Suppressor macrophage treated with lipopolysaccharide for 4 hours (primary cell): ENCODE data around the gene GPR148.

Experiments used
- DNase-seq: peaks from one replicate; pipeline ENCODE4 v3.0.0-alpha.2; 2020

The GPR148 gene

DNA sequence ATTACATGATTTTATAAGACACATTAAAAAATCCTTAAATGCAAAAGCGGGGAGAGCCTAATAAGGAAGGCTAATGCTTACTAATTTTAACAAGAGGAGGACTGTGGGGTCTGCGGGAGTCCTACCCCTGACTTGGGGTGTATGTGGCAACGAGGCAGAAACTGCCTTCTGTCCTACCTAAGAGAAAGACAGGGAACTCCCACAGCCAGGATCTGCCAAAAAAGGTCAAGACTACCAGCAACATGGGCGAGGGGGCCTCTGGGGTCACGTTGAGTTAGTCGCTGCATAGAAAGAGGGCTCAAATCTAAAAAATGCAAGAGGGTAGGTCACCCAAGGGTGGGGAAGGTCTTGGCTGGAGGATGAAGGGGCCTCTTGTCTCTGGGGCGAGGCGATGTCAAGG, 25.9 kb downstream of the GPR148 start:
- no peak for DNase-seq

DNA sequence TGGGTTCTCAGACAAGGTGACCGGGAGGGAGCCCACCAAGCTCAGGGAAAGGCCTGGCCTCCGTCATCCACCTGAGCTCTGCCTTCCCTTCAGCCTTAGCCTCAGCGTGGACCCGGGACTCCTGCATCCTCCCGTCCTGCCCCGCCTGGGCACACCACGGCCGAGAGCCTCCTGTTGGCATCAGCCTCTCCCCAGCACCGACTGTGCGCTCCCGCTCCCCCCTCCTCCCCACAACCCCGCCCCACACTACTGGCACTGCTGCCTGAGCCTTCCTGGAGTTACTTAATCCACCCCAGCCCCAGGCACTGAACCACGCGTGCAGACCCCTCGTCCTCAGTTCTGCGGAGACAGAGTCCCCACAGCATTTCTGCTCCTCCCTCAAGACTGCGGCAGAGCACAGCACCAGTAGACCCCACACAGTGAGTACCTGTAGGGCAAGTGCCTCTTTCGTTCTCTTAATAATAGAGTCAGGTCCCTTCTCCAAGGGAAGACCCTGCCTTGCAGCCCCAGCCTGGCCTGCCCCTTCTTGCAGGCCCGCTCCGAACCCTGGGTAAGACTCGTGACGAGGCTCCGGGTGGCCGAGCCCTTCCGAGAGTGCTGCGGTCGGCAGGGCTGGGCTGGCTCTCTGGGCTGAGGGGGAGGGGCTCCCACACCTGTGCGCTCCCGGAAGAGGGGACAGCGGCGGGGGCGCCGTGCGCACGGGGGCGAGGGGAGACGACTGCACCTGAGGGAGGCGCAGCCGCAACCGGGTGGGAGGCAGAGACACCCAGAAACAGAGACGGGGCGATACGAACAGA, 26.6 kb downstream of the GPR148 start, which contains the start of gene AMER3:
Gene AMER3 (plus strand): TSS at position 285 of the 797 bp plus-strand sequence. CDS start 6,533 bp downstream, outside the sequence.
- DNase-seq: no peak

DNA sequence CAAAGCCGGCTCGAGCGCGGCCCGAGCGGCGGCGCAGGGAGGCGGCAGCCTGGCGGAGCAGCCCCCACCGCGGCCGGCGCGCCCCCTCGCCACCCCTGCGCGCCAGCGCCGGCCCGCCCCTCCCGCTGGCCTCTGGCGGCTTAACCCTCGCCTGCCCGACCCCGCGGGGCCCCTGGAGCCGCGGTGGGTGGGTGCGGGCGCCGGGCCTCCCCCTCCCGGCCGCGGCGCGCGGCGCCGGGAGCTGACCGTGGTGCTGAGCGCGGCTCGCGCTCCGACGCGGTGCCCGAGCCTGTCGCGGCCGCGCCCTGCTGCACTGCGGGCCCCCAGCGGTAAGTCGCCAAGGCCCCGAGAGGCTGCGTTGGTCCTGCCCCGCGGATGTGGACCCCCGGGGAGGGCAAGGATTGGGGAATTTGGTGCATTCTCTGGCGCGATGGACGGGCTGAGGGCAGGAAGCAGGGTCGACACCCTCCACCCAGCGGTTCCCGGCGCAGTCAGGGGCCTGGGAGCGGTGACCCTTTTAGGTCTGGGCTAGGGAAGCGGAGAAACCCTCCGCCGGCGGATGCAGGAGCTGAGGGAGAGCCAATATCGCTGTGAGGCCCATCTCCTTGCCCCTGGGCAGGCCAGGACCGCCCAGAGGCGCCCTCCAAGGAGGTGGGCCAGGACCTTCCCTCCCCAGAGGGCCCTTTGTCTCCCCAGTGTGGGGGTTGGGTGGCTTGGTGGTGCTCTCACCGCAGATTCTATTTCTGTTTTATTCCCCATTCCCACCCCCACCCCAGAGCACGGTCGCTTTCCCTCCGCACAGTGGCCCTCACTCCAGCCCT, 27.4 kb downstream of the GPR148 start:
- DNase-seq: no peak

DNA sequence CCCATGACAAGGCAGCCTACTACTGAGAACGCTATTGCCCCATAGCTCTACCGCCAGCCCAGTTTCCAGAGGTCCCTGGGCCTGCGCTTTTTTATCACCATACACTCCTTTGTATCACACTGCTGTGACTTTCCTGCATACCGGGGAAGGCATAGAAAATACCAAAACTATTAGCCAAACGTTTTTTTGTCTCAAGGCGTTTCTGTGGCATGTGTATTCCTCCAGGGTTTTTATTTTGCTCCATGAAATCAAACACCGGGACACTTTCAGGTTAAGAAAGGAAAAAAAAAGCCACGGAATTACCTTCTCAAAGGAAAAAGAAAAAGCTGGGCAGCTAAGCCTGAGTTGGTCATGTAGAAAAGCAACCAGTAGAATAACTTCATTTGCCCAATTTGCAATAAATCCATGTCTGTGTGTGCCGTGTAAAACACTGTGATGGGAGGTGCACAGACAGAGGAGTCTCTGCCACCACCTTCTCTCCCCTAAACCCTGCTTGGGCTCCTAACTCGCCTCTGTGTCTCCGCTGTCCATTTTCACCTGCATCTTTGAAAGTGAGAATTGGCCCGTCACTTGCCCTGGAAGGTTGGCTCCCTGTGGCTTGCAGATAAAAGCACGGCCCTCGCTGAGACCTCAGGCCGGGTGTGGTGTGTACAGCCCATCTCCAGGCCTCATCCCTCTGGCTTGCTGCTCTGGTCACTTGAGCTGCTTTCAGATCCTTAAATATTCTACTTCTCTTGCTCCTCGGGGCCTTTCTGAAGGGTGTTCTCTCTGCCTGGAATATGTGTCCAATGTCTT, 28.2 kb downstream of the GPR148 start:
- DNase-seq: no peak

DNA sequence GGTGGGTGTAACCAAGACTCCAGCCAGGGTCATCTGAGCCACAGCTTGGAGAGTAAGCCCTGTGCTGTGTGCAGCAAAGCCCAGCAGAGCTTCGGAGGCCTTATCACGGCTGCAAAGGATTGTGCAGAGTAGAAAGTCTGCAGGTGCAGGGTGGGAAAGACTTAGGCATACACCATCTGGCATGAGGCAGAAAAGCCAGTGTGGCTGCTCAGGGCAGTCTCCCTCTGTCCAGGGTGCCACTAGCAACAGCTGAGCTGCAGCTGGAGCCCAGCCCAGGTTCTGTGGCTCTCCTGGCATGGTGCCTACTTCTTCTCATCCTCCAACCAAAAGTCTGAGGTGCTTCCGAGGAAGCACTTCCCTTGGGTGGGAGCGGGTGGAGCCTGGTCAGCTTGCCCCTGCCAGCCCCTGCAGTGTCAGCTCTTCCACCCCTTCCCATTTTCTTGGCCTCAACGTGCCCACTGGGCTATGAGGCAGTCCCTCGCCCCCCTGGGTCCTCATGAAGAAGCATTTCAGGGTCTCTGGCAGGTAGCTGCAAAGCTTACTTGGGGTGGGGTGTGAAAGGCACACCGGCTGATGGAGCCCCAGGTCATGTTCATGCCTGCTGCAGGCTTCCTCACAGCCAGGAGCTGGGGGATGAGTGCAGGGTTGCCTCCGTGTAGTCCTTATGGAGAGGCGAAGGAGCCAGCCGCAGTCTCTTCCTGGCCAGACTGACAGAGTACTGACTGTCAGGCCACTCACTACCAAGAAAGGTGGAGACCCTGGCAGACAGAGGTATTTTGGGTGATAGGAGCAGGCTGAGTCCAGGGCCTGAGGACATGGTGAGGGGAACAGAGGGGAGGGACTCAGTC, 31.3 kb downstream of the GPR148 start:
- no peak for DNase-seq

DNA sequence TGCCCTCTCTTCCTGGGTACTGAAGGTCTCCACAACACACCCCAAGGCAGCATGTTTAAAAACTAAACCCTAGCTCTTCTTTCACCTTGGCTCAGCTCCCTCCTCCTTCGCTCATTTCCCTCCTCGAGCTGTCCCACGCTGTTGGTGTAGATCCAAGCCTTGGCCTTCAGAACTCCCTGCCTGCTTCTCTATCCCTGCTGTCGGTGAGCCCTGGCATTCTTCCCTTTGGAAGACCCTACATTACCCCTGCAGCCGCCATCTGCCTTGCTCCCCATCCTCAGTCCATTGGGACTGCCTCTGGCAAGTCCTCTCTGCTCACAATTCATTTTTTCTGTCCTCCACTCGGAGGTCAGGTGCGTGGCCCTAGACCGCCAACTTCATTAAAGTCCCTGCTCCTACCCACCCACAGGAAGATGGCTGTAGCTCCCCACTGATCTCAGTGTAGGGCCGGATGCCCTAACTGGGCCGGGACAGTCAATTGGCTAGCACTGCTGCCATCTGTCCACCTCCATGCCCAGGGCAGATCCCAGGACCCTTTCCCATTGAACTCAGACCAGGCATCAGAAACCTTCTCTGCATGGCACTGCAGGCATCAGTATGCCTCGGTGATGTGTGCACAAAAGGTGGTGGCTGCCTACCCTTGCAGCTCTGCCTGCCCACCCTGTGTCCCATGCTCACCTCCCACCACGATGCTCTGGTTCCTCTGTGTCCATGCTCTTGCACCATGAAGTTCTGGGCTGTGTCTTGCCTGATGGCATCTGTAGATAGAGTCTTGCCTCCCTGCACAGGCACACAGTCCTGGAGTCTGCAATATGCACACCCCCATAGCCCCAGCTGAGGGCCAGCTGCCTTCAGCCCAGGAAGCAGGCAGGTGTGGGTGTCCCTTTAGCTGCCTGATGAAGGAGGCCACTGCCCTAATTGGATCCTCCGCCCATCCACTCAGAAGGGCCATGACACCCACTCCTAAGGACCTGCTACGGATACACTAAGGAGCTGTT, 32.2 kb downstream of the GPR148 start:
- no peak for DNase-seq

DNA sequence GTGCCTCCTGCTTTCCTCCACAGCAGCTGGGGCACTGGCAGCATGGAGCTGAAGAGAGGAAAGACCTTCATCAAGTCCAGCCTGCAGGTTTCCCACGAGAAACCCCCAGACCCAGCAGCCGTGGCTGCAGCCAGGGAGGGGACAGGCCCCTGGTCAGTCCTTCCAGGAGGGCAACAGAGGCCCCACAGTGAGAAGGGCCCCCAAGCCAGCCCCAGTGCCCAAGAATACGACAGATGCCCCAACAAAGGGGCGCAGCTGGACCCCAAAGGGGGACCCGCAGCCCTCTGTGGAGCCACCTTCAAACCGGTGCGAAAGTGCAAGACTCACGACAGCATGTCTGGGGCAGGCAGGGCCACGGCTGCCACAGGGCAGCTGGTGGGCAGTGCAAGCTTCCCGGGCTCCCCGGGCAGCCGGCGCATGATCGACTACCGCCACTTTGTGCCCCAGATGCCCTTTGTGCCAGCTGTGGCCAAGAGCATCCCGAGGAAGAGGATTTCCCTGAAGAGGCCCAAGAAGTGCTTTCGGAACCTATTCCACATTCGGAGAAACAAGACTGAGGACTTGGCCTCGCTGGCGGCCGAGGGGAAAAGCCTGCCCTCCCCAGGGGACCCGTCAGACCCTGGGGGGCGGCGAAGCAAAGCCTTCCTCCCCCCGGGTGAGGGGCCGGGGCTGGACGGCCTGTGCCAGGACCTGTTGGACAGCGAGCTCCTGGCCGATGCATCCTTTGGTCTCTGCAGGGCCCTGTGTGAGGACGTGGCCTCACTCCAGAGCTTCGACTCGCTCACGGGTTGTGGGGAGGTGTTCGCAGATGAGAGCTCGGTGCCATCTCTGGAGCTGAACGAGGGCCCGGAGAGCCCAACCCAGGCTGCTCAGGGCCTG, 33.4 kb downstream of the GPR148 start:
- DNase-seq: no peak

DNA sequence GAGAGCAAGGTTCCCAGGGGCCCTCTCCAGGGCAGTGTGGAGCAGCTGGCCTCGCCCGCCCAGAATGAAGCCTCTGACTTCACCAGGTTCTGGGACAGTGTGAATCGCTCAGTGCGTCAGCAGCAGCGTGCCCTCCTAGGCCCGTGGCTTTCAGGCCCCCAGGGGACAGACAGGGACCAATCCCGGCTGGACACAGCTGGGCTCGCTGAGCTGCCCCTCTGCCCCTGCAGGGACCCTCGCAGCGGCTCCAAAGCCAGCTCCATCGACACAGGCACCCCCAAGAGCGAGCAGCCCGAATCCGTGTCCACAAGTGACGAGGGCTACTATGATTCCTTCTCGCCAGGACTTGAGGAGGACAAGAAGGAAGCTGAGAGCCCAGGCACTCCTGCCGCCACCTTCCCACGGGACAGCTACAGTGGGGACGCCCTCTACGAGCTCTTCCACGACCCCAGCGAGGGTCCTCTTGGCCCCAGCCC, 34.1 kb downstream of the GPR148 start:
- DNase-seq: no peak

DNA sequence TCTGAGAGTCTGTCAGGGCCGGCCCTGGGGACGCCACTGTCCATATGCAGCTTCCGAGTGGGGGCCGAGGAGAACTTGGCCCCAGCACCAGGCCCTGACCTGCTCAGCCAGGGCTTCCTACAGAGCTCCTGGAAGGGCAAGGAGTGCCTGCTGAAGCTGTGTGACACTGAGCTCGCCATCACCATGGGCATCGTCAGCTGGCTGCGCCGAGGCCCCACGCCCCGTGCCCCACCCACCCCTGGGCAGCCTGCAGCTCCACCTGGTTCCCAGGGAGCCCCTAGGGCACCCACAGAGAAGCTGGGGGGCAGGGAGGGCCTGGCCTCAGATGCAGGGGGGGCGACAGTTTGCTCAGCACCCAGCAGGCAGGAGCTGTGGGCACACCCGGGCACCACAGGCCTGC, 34.5 kb downstream of the GPR148 start:
- no peak for DNase-seq

DNA sequence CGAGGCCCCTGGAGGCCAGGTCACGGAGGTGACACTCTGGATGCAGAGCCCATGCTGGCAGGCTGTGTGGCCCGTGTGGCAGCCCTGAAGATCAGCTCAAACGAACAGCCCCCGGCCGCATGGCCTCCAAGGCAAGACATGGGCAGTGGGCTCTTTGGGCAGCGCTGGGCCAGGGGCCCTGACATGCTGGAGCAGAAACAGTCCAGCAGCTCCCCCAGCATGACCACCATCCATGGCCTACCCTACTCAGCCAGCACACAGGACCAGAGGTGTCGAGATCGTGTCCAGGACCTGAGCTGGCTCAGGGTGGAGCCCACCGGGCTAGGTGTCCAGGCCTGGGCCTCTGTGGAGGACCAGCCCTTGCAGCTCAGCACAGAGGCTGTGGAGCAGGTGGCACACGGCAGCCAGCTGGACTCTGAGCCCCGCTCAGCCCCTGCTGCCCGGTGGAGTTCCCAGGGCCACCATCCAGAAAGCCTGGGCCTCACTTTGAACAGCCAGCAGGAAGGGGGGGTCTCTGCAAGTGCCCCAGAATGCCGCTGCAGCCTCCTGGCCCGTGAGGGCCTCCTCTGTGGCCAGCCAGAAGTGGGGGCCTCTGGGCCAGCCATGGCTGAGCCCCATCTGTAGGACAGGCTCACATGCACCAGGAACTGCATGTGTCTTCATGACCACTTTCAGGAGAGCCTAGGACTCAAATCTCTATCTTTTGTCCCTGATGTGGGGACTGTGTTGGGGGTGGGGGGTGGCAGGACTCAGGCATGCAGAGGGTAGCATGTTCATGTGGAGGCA, 35.4 kb downstream of the GPR148 start:
- no peak for DNase-seq

DNA sequence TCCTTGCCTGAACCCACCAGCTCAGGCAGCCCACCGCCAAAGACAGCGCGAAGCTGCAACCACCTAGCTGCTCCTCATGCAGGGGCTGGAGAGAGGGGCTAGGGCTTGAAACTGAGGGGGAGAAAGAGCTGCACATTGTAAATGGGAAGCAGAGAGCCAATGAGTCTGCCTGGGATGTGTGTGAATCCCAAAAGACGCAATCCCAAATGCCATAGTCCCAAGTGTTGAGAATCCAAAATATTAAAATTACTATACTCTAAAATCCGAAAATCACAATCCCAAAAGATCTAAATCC, 35.9 kb downstream of the GPR148 start:
- no peak for DNase-seq

DNA sequence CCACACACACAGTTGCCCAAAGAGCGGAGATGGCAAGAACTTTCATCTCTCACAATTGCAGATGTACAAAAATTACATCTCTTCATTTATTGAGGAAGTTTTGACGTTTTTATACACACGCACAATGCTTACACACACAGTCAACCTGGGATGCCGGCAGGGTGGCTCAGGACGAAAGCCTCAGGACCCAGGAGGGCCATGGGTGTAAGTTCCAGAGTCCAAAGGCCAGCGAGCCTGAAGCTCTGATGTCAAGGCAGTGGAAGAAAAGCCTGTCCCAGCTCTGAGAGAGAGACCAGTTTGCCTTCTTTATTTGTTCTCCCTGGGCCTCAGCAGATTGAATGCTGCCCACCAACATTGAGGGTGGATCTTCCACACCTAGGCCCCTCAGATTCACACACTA, 36.6 kb downstream of the GPR148 start:
- no peak for DNase-seq

DNA sequence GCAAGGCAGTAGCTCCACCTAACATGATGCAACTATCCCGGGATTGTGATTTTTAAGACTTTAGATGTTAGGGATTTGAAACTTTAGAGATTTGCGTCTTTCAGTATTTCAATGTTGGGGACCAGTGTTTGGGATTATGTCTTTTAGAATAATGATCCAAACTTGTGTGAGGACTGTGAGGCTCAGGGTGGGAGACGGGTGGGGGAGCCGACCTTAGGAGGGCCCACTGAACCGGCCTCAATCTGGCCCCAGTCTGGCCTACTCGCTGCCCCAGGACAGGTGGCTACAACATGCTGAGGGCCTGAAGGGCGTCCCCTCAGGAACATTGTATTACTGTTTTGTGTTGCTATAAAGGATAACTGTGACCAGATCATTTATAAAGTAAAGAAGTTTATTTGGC, 37.2 kb downstream of the GPR148 start:
- no peak for DNase-seq

DNA sequence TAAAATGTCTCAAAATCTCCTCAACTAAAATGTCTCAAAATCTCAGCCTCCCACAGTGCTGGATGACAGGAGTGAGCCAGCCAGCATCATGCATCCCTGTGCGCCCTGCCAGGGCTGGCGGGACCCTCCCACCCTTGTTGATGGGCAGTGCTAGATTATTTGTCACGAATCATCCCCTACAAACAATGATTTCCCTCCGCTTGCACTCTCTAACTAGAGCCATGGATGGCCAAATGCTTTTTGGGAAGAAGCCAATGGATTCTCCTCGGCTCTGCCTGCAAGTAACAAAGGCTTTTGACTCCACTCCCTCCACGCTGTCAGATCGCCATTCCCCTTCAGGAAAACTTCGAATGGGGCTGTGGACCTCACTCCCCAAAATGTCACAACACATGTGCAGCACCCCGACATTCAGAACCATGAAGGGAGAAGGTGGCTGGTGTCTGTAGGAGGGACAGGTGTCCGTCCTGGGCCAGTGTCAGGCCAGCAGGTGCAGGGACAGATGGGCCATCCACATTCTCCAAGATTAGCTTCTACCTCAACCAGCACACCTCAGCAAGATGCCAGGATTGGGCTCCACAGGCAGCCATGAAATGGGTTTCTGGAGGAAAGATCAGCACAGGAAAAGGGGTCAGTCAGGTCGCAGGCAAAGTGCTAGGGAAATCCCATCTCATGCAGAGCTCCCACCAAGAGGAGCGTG, 38.0 kb downstream of the GPR148 start:
- DNase-seq: no peak

DNA sequence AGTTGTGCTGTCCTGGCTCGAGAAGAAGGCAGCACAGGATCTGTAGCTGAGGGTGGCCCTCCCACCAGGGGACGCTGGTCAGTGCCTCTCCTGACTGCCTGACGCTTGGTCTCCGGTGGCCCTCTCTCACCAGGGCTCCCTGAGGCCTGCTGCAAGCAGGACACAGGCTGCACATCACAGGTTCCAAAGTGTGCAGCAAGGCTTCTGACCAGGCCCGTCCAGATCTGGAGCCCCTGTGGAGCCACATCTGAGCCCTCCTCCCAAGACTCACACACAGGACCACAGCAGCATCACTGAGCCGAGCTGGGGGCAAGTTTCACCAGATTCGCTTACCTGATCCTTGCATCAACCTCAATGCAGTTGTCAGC, 38.5 kb downstream of the GPR148 start:
- no peak for DNase-seq

DNA sequence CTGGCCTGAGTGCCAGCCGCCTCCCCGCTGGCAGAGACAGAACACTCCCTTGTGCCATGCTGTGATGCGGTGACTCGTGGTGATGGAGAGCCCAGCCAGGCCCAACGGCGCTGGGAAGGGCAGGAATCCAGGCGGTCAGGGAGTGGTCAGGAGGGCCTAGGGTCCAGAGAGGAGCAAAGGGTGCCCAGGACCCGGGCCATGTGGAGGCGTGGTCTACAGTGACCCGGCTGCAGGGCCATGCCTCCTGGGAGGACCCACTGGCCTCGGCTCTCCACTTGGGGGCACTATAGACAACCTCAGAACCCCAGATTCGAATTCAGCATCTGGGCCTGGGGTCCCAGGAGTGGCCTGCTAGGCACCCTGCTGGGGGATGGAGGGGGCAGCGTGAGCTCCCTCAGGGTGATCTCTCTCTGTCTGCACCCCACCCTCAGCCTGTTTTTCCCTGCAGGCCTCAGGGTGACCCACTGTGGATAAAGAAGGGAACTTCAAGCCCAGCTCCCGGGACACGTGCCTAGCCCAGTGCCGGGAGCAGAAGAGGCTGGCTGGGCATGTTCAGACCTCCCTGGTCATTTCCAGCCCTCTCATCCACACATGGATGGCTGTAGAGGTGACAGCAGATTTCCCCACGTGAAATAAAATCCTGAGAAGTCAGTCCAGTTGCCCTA, 39.5 kb downstream of the GPR148 start:
- no peak for DNase-seq

DNA sequence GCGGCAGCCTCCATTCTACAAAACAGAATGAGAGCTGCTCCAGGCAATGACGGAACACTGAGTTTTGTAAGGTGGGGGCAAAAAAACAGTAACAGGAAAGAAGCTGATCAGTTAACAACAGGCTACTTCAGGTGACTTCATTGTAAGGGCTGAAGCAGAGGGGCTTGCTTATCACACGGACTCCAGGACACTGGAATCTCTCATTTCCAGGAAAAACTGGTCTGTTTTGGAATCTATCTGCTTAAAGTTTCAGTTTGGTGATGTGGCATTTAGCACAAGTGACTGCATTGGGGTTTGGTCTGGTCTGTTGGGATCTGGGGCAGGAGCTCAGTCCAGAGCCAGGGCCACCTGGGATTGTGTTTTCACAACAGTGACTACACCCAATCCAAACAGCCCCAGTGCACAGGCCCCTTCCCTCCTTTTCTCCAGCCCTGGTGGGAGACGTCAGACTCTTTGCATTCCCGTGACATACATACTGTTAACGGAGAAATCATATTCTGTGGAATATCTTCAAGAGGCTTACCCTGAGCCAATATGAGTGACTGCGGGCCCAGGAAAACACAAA, 40.6 kb downstream of the GPR148 start:
- DNase-seq: no peak

DNA sequence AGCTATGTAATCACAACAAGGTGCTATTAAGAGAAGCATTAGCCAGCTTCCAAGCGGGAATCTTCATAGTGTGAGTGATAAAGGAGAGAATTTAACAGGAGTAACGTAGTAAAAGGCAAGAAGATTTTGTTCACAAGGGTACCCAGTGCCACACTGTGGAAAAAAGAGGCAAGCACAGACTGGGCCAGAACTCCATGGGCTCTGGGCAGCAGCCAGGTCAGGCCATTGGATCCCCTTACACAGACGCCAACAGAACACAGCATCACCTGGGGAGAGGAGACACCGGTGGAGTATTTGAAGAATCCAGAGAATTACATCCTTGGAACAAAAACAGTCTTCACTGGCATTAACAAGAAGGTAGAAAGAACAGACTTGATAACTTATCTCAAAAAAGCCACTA, 47.7 kb downstream of the GPR148 start:
- no peak for DNase-seq
